Liver (tissue), 3 donors: ENCODE results near the gene LRRC15.
A peak's percentile ranks its signal among the peaks of the same experiment; 100 is the strongest.

Experiments
- EGR1 ChIP-seq, 2 donors: IDR thresholded peaks; 2 replicates each; pipeline ENCODE4 v1.6.1; 2016 to 2018; ENCODE audit warnings: antibody characterized with exemption in 2 of 2, low read depth in 2 of 2
- FOXA2 ChIP-seq: IDR thresholded peaks from 2 replicates; pipeline ENCODE4 v1.6.1; 2016; ENCODE audit warnings: antibody characterized with exemption
- GABPA ChIP-seq, 2 donors: IDR thresholded peaks in 1 of 2; conservative IDR thresholded peaks in 1 of 2; 2 replicates each; pipeline ENCODE4 v1.6.1; 2016; ENCODE audit warnings: antibody characterized with exemption in 2 of 2, mild to moderate bottlenecking in 1 of 2, moderate library complexity in 1 of 2
- JUND ChIP-seq, 2 donors: IDR thresholded peaks; 2 replicates each; pipeline ENCODE4 v1.6.1; 2016; ENCODE audit warnings: antibody characterized with exemption in 2 of 2
- RAD21 ChIP-seq, 2 donors: IDR thresholded peaks; 2 replicates each; pipeline ENCODE4 v1.6.1; 2016; ENCODE audit warnings: antibody characterized with exemption in 2 of 2, mild to moderate bottlenecking in 2 of 2
- REST ChIP-seq: IDR thresholded peaks from 2 replicates; pipeline ENCODE4 v1.6.1; 2016; ENCODE audit warnings: antibody characterized with exemption, mild to moderate bottlenecking
- SP1 ChIP-seq: IDR thresholded peaks from 2 replicates; pipeline ENCODE4 v1.6.1; 2018; ENCODE audit warnings: antibody characterized with exemption, mild to moderate bottlenecking
- TAF1 ChIP-seq: conservative IDR thresholded peaks from 2 replicates; pipeline ENCODE4 v1.6.1; 2016; ENCODE audit warnings: antibody characterized with exemption, mild to moderate bottlenecking
- YY1 ChIP-seq: IDR thresholded peaks from 2 replicates; pipeline ENCODE4 v1.6.1; 2016; ENCODE audit warnings: antibody characterized with exemption, mild to moderate bottlenecking
- TF ChIP-seq, protein P1 (sequence below): fragments of 150-350 bp; IDR thresholded peaks from 2 replicates; pipeline ENCODE4 v1.5.1; 2017; ENCODE audit warnings: improper control_type of control experiment, low read depth, low read length; ENCODE audit not compliant: missing input control
- TF ChIP-seq, protein P2 (sequence below): IDR thresholded peaks from 2 replicates; pipeline ENCODE4 v1.6.1; 2016; ENCODE audit warnings: antibody characterized with exemption
- TF ChIP-seq, protein P3 (sequence below): IDR thresholded peaks from 2 replicates; pipeline ENCODE4 v1.6.1; 2016; ENCODE audit warnings: antibody characterized with exemption
- donor health status: healthy.
- donor health status: healthy.

DNA sequence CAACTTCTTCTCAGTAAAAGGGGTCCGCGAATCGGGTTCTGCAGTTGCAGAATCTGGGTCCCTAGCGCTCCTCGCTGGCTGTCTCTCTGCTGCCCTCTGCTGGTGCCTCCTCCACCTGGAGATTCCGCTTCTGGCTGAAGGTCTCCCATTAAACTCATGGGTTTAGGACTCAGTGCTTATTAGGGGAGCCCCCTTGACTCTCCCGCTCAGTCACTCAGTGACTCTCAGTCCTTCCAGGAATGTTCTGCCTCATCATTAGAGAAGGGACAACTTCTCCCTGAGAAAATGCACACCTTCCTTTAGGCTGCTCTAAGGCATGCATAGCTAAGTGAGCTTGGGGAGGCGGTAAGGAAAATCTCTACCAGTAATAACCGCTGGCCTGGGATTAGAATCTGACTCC lies 25.5 kb downstream of the LRRC15 start:
- TF ChIP-seq, protein P1, sequence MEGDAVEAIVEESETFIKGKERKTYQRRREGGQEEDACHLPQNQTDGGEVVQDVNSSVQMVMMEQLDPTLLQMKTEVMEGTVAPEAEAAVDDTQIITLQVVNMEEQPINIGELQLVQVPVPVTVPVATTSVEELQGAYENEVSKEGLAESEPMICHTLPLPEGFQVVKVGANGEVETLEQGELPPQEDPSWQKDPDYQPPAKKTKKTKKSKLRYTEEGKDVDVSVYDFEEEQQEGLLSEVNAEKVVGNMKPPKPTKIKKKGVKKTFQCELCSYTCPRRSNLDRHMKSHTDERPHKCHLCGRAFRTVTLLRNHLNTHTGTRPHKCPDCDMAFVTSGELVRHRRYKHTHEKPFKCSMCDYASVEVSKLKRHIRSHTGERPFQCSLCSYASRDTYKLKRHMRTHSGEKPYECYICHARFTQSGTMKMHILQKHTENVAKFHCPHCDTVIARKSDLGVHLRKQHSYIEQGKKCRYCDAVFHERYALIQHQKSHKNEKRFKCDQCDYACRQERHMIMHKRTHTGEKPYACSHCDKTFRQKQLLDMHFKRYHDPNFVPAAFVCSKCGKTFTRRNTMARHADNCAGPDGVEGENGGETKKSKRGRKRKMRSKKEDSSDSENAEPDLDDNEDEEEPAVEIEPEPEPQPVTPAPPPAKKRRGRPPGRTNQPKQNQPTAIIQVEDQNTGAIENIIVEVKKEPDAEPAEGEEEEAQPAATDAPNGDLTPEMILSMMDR = peak; percentile 78
- TF ChIP-seq RAD21 (IDR thresholded peaks at IDR 0.05) = peak; percentile 69 to 75
- TF ChIP-seq SP1 = no peak
- TF ChIP-seq JUND (IDR thresholded peaks at IDR 0.05) = no peak
- TF ChIP-seq, protein P2, sequence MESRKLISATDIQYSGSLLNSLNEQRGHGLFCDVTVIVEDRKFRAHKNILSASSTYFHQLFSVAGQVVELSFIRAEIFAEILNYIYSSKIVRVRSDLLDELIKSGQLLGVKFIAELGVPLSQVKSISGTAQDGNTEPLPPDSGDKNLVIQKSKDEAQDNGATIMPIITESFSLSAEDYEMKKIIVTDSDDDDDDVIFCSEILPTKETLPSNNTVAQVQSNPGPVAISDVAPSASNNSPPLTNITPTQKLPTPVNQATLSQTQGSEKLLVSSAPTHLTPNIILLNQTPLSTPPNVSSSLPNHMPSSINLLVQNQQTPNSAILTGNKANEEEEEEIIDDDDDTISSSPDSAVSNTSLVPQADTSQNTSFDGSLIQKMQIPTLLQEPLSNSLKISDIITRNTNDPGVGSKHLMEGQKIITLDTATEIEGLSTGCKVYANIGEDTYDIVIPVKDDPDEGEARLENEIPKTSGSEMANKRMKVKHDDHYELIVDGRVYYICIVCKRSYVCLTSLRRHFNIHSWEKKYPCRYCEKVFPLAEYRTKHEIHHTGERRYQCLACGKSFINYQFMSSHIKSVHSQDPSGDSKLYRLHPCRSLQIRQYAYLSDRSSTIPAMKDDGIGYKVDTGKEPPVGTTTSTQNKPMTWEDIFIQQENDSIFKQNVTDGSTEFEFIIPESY = no peak
- no peak for TF ChIP-seq EGR1 (IDR thresholded peaks at IDR 0.05; ENCODE audit: low read depth in 2 of 2)
- no peak for TF ChIP-seq YY1
- TF ChIP-seq TAF1 = no peak
- no peak for TF ChIP-seq REST
- TF ChIP-seq, protein P3, sequence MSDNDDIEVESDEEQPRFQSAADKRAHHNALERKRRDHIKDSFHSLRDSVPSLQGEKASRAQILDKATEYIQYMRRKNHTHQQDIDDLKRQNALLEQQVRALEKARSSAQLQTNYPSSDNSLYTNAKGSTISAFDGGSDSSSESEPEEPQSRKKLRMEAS = no peak
- no peak for TF ChIP-seq GABPA (IDR thresholded peaks at IDR 0.05 in 1 of 2, conservative IDR thresholded peaks at IDR 0.05 in 1 of 2)
- TF ChIP-seq FOXA2 = no peak
